ENCODE data around the gene KIAA0319L.

The KIAA0319L gene

GRCh38 chr1:35557118-35557610, at the start of gene KIAA0319L:
Gene KIAA0319L, minus strand, starts transcription at chr1:35557403. Its CDS starts 2,912 bp downstream, at chr1:35554491.
- CTCF ChIA-PET = interaction anchor here (0.9 to 3.3 kb wide), 13 partner anchors 9 to 220 kb away, joined by 3 to 34 read pairs (median 3); no protein-coding TSS in a partner anchor
- peak; percentile 92 for DNase-seq (ENCODE audit: extremely low spot score)
- no peak for TF ChIP-seq CTCF (IDR thresholded peaks at IDR 0.05; ENCODE audit: control extremely low read depth, extremely low read depth, low read depth, missing control alignments)
- POLR2A ChIA-PET = interaction anchor here (1.1 to 1.2 kb wide), 3 partner anchors 15 to 106 kb away, joined by 3 read pairs; partner anchors contain the start of gene TFAP2E

GRCh38 chr1:35605867-35606182, 48.6 kb upstream of the KIAA0319L start:
- CTCF ChIA-PET = interaction anchor here (1.2 to 8.0 kb wide), 5 partner anchors 21 to 155 kb away, joined by 3 to 32 read pairs (median 5); no protein-coding TSS in a partner anchor
- no peak for TF ChIP-seq CTCF (IDR thresholded peaks at IDR 0.05; ENCODE audit: control extremely low read depth, extremely low read depth, low read depth, missing control alignments)
- DNase-seq (ENCODE audit: extremely low spot score) = no peak
- POLR2A ChIA-PET = no interaction called here

- DNase-seq (ENCODE audit: extremely low spot score) = no peak
- TF ChIP-seq CTCF (IDR thresholded peaks at IDR 0.05; ENCODE audit: control extremely low read depth, extremely low read depth, low read depth, missing control alignments) = no peak
- POLR2A ChIA-PET = no interaction called here
- CTCF ChIA-PET = interaction anchor here (1.0 to 8.0 kb wide), 8 partner anchors 11 to 154 kb away, joined by 3 to 32 read pairs (median 4); no protein-coding TSS in a partner anchor
These were observed 48.1 kb upstream of the KIAA0319L start for GRCh38 chr1:35605071-35605866.

GRCh38 chr1:35603941-35604340, 46.7 kb upstream of the KIAA0319L start:
- TF ChIP-seq CTCF (IDR thresholded peaks at IDR 0.05; ENCODE audit: control extremely low read depth, extremely low read depth, low read depth, missing control alignments) = no peak
- CTCF ChIA-PET = interaction anchor here (1.0 to 8.0 kb wide), 4 partner anchors 20 to 111 kb away, joined by 3 to 32 read pairs (median 5); no protein-coding TSS in a partner anchor
- no peak for DNase-seq (ENCODE audit: extremely low spot score)
- POLR2A ChIA-PET = no interaction called here

GRCh38 chr1:35603468-35603867, 46.3 kb upstream of the KIAA0319L start:
- POLR2A ChIA-PET = no interaction called here
- no peak for TF ChIP-seq CTCF (IDR thresholded peaks at IDR 0.05; ENCODE audit: control extremely low read depth, extremely low read depth, low read depth, missing control alignments)
- DNase-seq (ENCODE audit: extremely low spot score) = no peak
- CTCF ChIA-PET = interaction anchor here (1.0 to 8.0 kb wide), 4 partner anchors 20 to 112 kb away, joined by 3 to 32 read pairs (median 5); no protein-coding TSS in a partner anchor

- POLR2A ChIA-PET = no interaction called here
- DNase-seq (ENCODE audit: extremely low spot score) = no peak
- CTCF ChIA-PET = interaction anchor here (1.3 to 8.0 kb wide), 2 partner anchors 36 to 115 kb away, joined by 8 to 32 read pairs; no protein-coding TSS in a partner anchor
- TF ChIP-seq CTCF (IDR thresholded peaks at IDR 0.05; ENCODE audit: control extremely low read depth, extremely low read depth, low read depth, missing control alignments) = no peak
These were observed 43.4 kb upstream of the KIAA0319L start for GRCh38 chr1:35600593-35600992.

All from GM10248 (cell line).